ENCODE data around the gene DNMBP.
"Not testable (repeated sequence)": the region's sequence is repeated elsewhere in the genome, so short reads cannot be mapped to it uniquely, and the experiment has no call there.

Gene DNMBP

DNA sequence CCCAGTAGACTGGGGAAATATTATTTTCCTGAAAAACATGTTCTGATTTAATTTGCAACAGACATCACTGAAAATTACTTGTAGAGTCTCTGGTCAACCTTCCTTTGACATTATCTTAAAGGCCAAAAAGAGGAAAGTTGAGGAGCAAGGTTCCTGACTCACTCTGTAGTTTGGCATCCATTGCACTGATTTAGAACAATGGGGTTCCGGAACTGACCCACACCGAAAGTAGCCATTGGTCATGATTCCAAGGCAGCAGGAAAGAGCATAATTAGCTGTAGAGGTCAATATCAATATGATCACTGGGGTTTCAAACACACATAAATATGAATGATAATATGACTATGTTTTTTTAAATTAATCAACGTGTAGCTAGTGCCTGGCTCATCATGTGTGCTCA is 65.8 kb downstream of the DNMBP start:
- H3K36me3 ChIP-seq (ENCODE audit: control insufficient read depth, insufficient read depth, low read length) = peaks cover 7% of the 10 kb centered on the region
- no peak for DNase-seq (ENCODE audit: extremely low read depth, insufficient read length)
- no peak overlapping the region for H3K4me3 ChIP-seq (replicated peaks; ENCODE audit: low read depth, low read length)
- H3K27me3 ChIP-seq (replicated peaks; ENCODE audit: control insufficient read depth, insufficient read depth, low read length) = no peaks in the 10 kb centered on the region
- TF ChIP-seq, protein P1, sequence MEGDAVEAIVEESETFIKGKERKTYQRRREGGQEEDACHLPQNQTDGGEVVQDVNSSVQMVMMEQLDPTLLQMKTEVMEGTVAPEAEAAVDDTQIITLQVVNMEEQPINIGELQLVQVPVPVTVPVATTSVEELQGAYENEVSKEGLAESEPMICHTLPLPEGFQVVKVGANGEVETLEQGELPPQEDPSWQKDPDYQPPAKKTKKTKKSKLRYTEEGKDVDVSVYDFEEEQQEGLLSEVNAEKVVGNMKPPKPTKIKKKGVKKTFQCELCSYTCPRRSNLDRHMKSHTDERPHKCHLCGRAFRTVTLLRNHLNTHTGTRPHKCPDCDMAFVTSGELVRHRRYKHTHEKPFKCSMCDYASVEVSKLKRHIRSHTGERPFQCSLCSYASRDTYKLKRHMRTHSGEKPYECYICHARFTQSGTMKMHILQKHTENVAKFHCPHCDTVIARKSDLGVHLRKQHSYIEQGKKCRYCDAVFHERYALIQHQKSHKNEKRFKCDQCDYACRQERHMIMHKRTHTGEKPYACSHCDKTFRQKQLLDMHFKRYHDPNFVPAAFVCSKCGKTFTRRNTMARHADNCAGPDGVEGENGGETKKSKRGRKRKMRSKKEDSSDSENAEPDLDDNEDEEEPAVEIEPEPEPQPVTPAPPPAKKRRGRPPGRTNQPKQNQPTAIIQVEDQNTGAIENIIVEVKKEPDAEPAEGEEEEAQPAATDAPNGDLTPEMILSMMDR (IDR thresholded peaks at IDR 0.05; ENCODE audit: insufficient read depth, low read length, poor library complexity, severe bottlenecking) = no peak

DNA sequence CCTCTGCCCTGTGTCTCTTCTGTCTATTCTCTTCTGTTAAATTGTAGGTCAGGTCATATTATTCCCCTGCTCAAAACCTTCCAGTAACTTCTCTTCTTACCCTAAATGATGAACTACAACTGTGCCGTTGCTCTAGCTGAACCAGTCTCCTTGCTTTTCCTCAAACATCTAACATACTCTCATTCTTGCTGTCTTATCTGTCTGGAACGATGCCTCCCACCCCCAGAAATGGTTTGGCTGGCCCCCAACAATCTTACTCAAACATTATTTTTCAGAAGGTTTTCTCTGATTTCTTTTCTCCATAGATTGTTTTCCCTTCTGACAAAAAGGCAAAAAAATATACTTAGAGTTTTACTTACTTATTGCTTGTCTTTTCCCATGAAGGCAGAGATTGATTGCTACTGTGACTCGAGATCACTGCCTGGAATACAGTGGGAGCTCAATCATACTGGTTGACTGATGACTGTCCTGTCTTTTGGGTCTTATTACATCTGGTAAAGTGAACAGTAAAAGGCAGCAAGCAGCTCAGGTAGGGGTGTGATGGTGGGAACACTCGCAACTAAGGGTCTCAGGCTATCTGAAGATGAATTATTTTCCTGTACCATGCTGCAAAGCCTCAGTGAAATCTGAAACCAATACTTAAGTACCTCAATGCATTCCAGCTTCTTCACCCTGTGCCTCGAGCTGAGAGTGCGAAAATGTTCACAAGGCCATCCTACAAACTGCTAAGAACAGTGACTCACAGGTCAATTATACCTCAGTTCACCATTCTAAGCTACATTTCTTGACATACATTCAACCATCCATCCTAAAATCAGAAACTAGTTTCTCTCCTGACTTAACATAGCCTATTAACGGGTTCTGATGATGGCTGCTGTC is 67.6 kb downstream of the DNMBP start:
- Histone ChIP-seq H3K36me3 (ENCODE audit: control insufficient read depth, insufficient read depth, low read length) (peaks cover 6% of the 10 kb centered on the region), H3K27me3 (replicated peaks; ENCODE audit: control insufficient read depth, insufficient read depth, low read length) (no peaks in the 10 kb centered on the region), H3K4me3 (replicated peaks; ENCODE audit: low read depth, low read length) (no peak overlapping the region)
- TF ChIP-seq, protein P1 (IDR thresholded peaks at IDR 0.05; ENCODE audit: insufficient read depth, low read length, poor library complexity, severe bottlenecking) = no peak
- no peak for DNase-seq (ENCODE audit: extremely low read depth, insufficient read length)

DNA sequence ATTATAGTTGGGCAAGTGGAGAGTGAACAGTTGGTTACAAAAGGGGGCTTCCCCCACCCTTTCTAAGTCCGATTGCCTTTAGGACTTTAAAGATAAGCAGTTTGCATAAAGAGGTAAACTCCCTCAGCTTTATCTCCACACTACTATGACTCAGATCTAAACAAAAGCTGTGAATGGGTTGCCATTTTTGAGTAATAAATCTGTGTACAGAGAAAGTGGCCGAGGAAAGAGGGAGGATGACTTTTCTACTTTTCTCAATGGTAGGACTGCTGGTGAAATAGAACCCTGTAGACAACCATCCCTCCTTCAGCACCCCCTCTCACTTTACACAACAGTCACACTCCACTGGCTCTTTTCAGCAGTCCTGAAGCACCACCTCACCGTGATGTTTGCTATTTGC is 71.2 kb downstream of the DNMBP start:
- TF ChIP-seq, protein P1 (IDR thresholded peaks at IDR 0.05; ENCODE audit: insufficient read depth, low read length, poor library complexity, severe bottlenecking) = no peak
- peak; percentile 77 for DNase-seq (ENCODE audit: extremely low read depth, insufficient read length)

DNA sequence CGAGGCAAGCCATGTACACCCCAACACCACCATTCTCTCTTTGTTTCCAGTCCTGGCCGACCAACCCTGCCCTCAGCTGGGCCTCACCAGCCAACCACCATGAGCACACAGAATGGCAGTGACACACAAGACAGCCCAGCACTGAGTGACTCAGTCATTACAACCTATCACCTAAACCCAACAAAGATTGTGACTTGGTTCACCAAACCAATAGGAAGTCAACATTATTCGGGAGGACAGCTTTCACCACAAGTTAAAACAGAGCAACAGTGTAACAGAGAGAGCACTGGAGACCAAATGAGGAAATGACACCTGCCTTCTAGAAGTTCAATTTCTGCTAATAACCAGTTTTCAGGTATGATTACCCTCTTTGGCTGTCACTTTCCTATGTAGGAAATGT is 72.1 kb downstream of the DNMBP start:
- no peaks in the 10 kb centered on the region for H3K27me3 ChIP-seq (replicated peaks; ENCODE audit: control insufficient read depth, insufficient read depth, low read length)
- DNase-seq (ENCODE audit: extremely low read depth, insufficient read length) = peak; percentile 41
- TF ChIP-seq, protein P1 (IDR thresholded peaks at IDR 0.05; ENCODE audit: insufficient read depth, low read length, poor library complexity, severe bottlenecking) = no peak
- H3K4me3 ChIP-seq (replicated peaks; ENCODE audit: low read depth, low read length) = no peak overlapping the region
- peaks cover 6% of the 10 kb centered on the region for H3K36me3 ChIP-seq (ENCODE audit: control insufficient read depth, insufficient read depth, low read length)

More for the DNA sequence above, 71.2 kb downstream of the DNMBP start:
- Histone ChIP-seq H3K27me3 (replicated peaks; ENCODE audit: control insufficient read depth, insufficient read depth, low read length) (no peaks in the 10 kb centered on the region), H3K36me3 (ENCODE audit: control insufficient read depth, insufficient read depth, low read length) (peaks cover 6% of the 10 kb centered on the region), H3K4me3 (replicated peaks; ENCODE audit: low read depth, low read length) (no peak overlapping the region)

DNA sequence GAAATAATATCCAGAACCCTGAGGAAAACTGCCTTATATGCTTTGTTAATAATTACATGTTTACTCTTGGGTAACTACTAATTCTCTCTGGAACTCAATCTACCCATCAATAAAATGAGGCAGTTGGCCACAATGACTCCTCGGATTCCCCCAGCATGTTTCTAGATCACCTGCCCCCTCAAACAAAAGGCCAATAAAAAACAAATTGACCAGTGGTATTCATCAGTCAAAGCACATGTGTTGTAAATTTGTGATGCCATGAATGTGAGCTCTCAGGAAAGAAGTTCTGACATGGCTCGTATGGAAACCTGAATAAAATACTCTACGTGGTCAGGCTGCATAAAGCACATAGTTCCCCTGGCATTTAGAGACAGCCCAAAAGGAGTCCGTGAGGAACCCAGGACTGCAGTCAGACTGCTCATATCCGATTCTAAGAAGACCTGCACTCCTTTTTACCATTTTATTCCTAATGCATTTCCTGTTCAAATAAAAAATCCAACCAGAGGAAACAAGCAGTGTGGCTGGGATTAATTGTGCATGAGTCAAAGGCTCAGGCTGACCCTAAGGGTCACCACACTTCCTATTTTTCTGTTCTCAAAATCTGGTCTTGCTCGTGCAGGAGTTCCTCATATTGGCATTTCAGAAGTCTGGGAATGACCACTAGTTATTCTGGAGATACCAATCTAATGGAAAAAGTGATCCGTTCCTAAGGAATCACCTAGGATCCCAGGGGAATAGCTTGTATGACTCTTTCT is 77.4 kb downstream of the DNMBP start:
- H3K27me3 ChIP-seq (replicated peaks; ENCODE audit: control insufficient read depth, insufficient read depth, low read length); DNase-seq (ENCODE audit: extremely low read depth, insufficient read length); H3K36me3 ChIP-seq (ENCODE audit: control insufficient read depth, insufficient read depth, low read length); H3K4me3 ChIP-seq (replicated peaks; ENCODE audit: low read depth, low read length): not testable (repeated sequence)
